ENCODE results near the gene LAMTOR1. TPM values are rescaled to one million over a fixed set of nuclear protein-coding genes. Genes with fewer than 3 reads are reported as not detected.
"Not testable (repeated sequence)": the region's sequence is repeated elsewhere in the genome, so short reads cannot be mapped to it uniquely, and the experiment has no call there.

The LAMTOR1 gene
- total RNA-seq, result 79.1 and 79.6 TPM in 2 replicates
- long read RNA-seq, transcript LAMTOR1-201 (5 exons, 1,179 nt), result major isoform, 43 of 48 reads
- long read RNA-seq, partial matches to known transcripts, result 0 of 48 reads
- long read RNA-seq, other reads (novel, unspliced or antisense), result 4 of 48 reads

DNA sequence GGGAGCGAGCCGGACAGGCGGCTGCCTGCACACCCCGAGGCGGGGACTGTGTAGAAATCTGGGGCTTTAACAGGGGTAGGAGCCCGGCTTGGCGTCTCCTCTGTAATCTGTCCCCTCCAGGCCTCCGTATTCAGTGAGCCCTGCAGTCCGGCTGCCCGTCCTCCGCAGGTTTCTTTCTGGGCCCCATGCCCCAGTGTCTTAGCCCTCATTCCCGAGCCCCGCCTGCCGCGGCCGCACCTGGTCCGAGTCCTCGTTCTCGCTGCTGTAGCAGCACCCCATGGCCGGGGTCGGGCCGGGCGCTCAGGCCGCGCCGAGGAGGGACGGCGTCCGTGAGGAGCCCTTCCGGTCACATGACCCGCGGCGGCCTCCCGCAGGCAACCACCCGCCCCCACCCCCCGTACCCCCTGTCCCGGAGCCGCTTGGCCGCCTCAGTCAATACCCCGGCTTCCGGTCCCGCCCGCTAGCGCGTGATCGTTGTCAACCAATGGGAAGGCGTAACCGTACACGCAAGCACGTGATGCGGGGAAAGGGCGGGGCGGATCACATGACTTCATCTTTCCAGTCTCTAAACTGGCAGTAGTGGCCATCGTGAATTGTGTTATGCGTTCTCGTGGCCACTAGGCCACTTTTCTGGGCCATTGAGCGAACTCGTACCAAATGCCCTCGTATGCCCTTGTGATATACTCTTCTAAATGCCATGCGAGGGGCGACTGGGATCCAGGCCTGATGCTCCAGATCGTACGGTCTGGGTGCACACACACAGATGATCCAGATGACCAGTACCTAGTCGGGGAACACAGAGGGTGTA is at the start of gene LAMTOR1:
Gene LAMTOR1, minus strand, starts transcription at position 352 of the 808 bp plus-strand sequence. Its CDS starts 73 bp downstream, at position 279.
- Mint-ChIP-seq H3K4me1 (peaks cover 37% of the 10 kb centered on the region), H3K27ac (ENCODE audit: unreplicated experiment) (peak within 1 kb of the TSS; percentile 93), H3K27me3 (ENCODE audit: low read depth) (no peaks in the 10 kb centered on the region)

GRCh38 chr11:72150882-72151281 is 47.8 kb upstream of the LAMTOR1 start:
- Mint-ChIP-seq H3K27me3 (ENCODE audit: low read depth) (no peaks in the 10 kb centered on the region), H3K4me3 (no peak overlapping the region), H3K36me3 (ENCODE audit: low read depth) (no peaks in the 10 kb centered on the region), H3K27ac (ENCODE audit: unreplicated experiment) (no peak overlapping the region), H3K9me3 (no peaks in the 10 kb centered on the region), H3K4me1 (no peaks in the 10 kb centered on the region)
- TF ChIP-seq, protein P1, sequence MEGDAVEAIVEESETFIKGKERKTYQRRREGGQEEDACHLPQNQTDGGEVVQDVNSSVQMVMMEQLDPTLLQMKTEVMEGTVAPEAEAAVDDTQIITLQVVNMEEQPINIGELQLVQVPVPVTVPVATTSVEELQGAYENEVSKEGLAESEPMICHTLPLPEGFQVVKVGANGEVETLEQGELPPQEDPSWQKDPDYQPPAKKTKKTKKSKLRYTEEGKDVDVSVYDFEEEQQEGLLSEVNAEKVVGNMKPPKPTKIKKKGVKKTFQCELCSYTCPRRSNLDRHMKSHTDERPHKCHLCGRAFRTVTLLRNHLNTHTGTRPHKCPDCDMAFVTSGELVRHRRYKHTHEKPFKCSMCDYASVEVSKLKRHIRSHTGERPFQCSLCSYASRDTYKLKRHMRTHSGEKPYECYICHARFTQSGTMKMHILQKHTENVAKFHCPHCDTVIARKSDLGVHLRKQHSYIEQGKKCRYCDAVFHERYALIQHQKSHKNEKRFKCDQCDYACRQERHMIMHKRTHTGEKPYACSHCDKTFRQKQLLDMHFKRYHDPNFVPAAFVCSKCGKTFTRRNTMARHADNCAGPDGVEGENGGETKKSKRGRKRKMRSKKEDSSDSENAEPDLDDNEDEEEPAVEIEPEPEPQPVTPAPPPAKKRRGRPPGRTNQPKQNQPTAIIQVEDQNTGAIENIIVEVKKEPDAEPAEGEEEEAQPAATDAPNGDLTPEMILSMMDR (conservative IDR thresholded peaks at IDR 0.05), result no peak
- DNase-seq (ENCODE audit: low read depth, low spot score), result no peak

More for the DNA sequence above, at the start of gene LAMTOR1:
- peak within 1 kb of the TSS; percentile 89 for H3K4me3 Mint-ChIP-seq
- peaks cover 6% of the 10 kb centered on the region for H3K36me3 Mint-ChIP-seq (ENCODE audit: low read depth)
- peak; percentile 94 for DNase-seq (ENCODE audit: low read depth, low spot score)
- TF ChIP-seq, protein P1 (conservative IDR thresholded peaks at IDR 0.05), result peak; percentile 66
- peaks cover 3% of the 10 kb centered on the region for H3K9me3 Mint-ChIP-seq

- H3K4me3 Mint-ChIP-seq, result no peak overlapping the region
- no peaks in the 10 kb centered on the region for H3K36me3 Mint-ChIP-seq (ENCODE audit: low read depth)
- no peak overlapping the region for H3K27ac Mint-ChIP-seq (ENCODE audit: unreplicated experiment)
- H3K4me1 Mint-ChIP-seq, result no peaks in the 10 kb centered on the region
- TF ChIP-seq, protein P1 (conservative IDR thresholded peaks at IDR 0.05), result no peak
- peaks cover 11% of the 10 kb centered on the region for H3K27me3 Mint-ChIP-seq (ENCODE audit: low read depth)
- H3K9me3 Mint-ChIP-seq, result peaks cover 2% of the 10 kb centered on the region
- DNase-seq (ENCODE audit: low read depth, low spot score), result no peak
Measured at GRCh38 chr11:72146625-72147024, 43.5 kb upstream of the LAMTOR1 start.

DNA sequence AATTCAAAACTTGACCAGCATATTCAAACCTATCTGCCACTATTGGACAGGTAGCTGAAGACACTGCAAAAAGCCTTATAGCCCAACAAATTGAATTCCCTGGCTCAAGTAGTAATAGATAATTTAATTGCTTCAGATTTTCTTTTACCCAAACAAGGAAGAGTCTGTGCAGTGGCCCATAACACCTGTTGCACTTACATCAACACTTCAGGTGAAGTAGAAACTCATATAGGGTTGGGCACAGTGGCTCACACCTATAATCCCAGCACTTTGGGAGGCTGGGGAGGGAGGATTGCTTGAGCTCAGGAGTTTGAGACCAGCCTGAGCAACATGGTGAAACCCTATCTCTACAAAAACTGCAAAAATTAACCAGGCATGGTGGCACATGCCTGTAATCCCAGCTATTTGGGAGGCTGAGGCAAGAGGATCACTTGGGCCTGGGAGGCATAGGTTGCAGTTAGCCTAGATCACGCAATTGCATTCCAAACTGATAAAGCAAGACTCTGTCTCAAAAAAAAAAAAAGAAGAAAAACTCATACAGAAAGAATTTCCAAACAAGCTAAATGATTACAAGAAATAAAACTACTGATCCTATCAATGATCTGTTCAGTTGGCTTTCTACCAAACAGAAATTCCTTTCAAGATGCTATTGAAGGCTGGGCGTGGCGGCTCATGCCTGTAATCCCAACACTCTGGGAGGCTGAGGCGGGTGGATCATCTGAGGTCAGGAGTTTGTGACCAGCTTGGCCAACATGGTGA is 41.9 kb upstream of the LAMTOR1 start:
- TF ChIP-seq, protein P1 (conservative IDR thresholded peaks at IDR 0.05), result no peak
- DNase-seq (ENCODE audit: low read depth, low spot score), result no peak
- Mint-ChIP-seq H3K27ac (ENCODE audit: unreplicated experiment) (no peak overlapping the region), H3K27me3 (ENCODE audit: low read depth) (peaks cover 23% of the 10 kb centered on the region), H3K4me1 (no peaks in the 10 kb centered on the region), H3K4me3 (no peak overlapping the region), H3K9me3 (peaks cover 2% of the 10 kb centered on the region), H3K36me3 (ENCODE audit: low read depth) (no peaks in the 10 kb centered on the region)

DNA sequence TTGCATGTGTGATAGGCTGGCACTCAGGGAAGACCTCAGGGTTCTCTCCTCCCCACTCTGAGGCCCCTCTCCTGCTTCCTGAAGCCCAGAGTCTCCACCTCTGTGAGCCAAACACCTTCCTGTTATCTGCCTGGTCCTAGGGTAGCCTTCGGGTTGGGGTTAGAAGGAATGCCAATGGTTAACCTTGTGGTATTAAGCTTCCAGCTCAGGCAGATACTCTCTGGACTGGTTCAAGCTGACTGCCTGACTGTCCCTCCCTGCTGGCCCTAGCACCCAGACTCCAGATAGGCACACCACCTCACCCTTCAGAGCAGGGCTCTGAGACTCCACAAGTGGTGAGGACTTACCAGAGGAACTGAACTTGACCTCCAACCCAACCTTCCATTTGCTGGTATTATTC is 39.4 kb upstream of the LAMTOR1 start:
- not testable (repeated sequence) for H3K4me1 Mint-ChIP-seq; H3K4me3 Mint-ChIP-seq; H3K36me3 Mint-ChIP-seq (ENCODE audit: low read depth); DNase-seq (ENCODE audit: low read depth, low spot score); H3K9me3 Mint-ChIP-seq; H3K27ac Mint-ChIP-seq (ENCODE audit: unreplicated experiment)
- H3K27me3 Mint-ChIP-seq (ENCODE audit: low read depth), result peaks cover 26% of the 10 kb centered on the region

DNA sequence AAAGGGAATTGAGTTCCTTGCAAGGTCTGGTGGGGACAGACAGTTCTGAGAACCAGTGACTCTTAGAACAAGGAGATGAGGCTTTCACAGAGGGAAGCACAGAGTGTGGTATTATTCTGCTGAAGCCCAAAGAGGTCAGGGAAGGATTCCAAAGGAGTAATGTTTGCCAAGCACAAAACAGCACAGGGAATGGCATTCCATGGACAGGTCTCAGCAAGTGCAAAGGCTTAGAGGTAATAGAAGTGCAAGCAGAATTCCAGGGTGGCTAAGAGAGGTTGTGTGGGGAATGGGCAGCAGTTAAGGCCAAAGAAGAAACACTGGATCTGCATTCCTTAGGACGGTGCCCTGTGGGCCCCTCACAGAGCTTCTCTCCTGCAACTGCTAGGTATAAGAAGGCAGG is 39.0 kb upstream of the LAMTOR1 start:
- not testable (repeated sequence) for H3K36me3 Mint-ChIP-seq (ENCODE audit: low read depth); H3K4me1 Mint-ChIP-seq; H3K27ac Mint-ChIP-seq (ENCODE audit: unreplicated experiment); DNase-seq (ENCODE audit: low read depth, low spot score); H3K4me3 Mint-ChIP-seq; H3K9me3 Mint-ChIP-seq
- peaks cover 26% of the 10 kb centered on the region for H3K27me3 Mint-ChIP-seq (ENCODE audit: low read depth)

Measured in neural crest cell (in vitro differentiated cells).